Measurements from ENCODE around the gene NKD2. TPM values are rescaled to one million over a fixed set of nuclear protein-coding genes. Genes with fewer than 3 reads are reported as not detected.

NKD2 gene
- polyA plus RNA-seq, 1 of the 3 experiments (the other 2 are of a cell fraction), result not detected

DNA sequence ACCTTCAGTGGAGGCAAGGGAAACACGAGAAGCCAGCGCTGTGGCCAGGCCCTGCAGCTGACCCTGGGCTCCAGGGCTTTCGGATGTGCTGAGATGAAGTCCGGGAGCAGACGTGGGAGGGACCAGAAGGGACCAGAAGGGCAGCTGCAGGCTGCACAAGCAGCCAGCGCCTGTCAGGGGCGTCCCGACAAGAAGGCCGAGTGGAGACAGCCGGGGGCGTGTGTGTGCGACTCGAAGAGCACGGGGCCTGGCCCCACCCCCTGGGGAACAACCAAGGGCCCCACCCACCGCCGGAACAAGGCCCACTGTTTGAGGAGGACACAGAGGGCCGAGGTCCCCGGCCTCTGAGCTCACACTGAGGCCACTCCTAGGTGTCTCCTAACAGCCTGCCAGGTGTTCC lies 71.8 kb downstream of the NKD2 start:
- Histone ChIP-seq H3K27ac (ENCODE audit: low read depth in 2 of 2, low read length in 1 of 2) (no peak overlapping the region), H4K20me1 (ENCODE audit: insufficient read depth) (no peaks in the 10 kb centered on the region), H3K79me2 (ENCODE audit: insufficient read depth) (no peaks in the 10 kb centered on the region), H3K27me3 (ENCODE audit: insufficient read depth) (no peaks in the 10 kb centered on the region), H3K4me2 (no peak overlapping the region), H3K4me3 (ENCODE audit: low read depth in 2 of 2, low read length in 1 of 2) (no peak overlapping the region), H3F3A (replicated peaks; ENCODE audit: insufficient read depth) (no peaks in the 10 kb centered on the region), H3K9me2 (no peaks in the 10 kb centered on the region), H3K36me3 (replicated peaks in 1 of 2; ENCODE audit: control insufficient read depth in 1 of 2, insufficient read depth in 2 of 2, low read length in 1 of 2) (no peaks in the 10 kb centered on the region), H3K9ac (no peak overlapping the region), H2AFZ (ENCODE audit: low read depth) (no peak overlapping the region), H3K9me3 (no peaks in the 10 kb centered on the region), H3K4me1 (ENCODE audit: control insufficient read depth in 1 of 2, insufficient read depth in 2 of 2, low read depth in 1 of 2, low read length in 1 of 2) (no peaks in the 10 kb centered on the region)
- ChIA-PET POLR2A (no interaction called here), CTCF (no interaction called here)
- WGBS (ENCODE audit: low lambda C conversion rate), result 81% methylated on average over 6 of the region's 18 CpGs
- TF ChIP-seq RFX5 (IDR thresholded peaks at IDR 0.05; ENCODE audit: low read length) (no peak), MEF2A (IDR thresholded peaks at IDR 0.05; ENCODE audit: borderline replicate concordance, low read depth) (no peak), TCF12 (IDR thresholded peaks at IDR 0.05) (no peak), NRF1 (IDR thresholded peaks at IDR 0.05; ENCODE audit: low read depth, low read length) (no peak), RAD21 (IDR thresholded peaks at IDR 0.05; ENCODE audit: low read length) (no peak), SMC3 (IDR thresholded peaks at IDR 0.05; ENCODE audit: low read depth, low read length) (no peak), FOSL2 (IDR thresholded peaks at IDR 0.05; ENCODE audit: borderline replicate concordance, low read depth) (no peak), FOXM1 (IDR thresholded peaks at IDR 0.05; ENCODE audit: low read depth) (no peak), GATA2 (CRISPR knock-in tag; IDR thresholded peaks at IDR 0.05) (no peak), YY1 (IDR thresholded peaks at IDR 0.05; ENCODE audit: low read depth) (no peak), IRF3 (IDR thresholded peaks at IDR 0.05; ENCODE audit: low read depth, low read length) (no peak)
- TF ChIP-seq, protein P1, sequence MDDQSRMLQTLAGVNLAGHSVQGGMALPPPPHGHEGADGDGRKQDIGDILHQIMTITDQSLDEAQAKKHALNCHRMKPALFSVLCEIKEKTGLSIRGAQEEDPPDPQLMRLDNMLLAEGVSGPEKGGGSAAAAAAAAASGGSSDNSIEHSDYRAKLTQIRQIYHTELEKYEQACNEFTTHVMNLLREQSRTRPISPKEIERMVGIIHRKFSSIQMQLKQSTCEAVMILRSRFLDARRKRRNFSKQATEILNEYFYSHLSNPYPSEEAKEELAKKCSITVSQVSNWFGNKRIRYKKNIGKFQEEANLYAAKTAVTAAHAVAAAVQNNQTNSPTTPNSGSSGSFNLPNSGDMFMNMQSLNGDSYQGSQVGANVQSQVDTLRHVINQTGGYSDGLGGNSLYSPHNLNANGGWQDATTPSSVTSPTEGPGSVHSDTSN (IDR thresholded peaks at IDR 0.05), result no peak
- TF ChIP-seq, protein P2, sequence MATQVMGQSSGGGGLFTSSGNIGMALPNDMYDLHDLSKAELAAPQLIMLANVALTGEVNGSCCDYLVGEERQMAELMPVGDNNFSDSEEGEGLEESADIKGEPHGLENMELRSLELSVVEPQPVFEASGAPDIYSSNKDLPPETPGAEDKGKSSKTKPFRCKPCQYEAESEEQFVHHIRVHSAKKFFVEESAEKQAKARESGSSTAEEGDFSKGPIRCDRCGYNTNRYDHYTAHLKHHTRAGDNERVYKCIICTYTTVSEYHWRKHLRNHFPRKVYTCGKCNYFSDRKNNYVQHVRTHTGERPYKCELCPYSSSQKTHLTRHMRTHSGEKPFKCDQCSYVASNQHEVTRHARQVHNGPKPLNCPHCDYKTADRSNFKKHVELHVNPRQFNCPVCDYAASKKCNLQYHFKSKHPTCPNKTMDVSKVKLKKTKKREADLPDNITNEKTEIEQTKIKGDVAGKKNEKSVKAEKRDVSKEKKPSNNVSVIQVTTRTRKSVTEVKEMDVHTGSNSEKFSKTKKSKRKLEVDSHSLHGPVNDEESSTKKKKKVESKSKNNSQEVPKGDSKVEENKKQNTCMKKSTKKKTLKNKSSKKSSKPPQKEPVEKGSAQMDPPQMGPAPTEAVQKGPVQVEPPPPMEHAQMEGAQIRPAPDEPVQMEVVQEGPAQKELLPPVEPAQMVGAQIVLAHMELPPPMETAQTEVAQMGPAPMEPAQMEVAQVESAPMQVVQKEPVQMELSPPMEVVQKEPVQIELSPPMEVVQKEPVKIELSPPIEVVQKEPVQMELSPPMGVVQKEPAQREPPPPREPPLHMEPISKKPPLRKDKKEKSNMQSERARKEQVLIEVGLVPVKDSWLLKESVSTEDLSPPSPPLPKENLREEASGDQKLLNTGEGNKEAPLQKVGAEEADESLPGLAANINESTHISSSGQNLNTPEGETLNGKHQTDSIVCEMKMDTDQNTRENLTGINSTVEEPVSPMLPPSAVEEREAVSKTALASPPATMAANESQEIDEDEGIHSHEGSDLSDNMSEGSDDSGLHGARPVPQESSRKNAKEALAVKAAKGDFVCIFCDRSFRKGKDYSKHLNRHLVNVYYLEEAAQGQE (IDR thresholded peaks at IDR 0.05; ENCODE audit: low read depth, low read length), result no peak
- DNase-seq, result no peak

DNA sequence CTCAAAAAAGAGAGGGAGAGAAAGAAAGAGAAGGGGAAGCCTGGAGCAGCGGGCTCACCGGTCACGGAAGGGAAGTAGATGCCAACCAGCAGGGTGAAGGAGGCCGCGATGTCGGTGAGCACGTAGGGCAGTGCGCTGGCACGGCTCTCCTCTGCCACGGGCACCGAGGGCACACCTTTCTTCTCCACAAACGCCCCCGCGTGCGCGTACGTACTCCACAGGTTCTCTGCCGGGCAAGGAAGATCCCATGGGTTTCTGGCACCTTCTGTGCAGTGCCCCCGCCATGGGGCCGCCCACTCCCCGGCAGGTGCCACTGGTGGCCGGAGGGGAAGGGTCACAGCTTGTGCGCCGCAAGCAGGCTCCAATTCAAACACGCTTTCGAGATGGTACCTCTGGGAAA lies 72.9 kb downstream of the NKD2 start:
- POLR2A ChIA-PET, result no interaction called here
- no peaks in the 10 kb centered on the region for H3K9me3 ChIP-seq

More for the DNA sequence above, 72.9 kb downstream of the NKD2 start:
- no peak overlapping the region for H3K27ac ChIP-seq (ENCODE audit: low read depth in 2 of 2, low read length in 1 of 2)
- H2AFZ ChIP-seq (ENCODE audit: low read depth), result no peak overlapping the region
- no peak for TF ChIP-seq RAD21 (IDR thresholded peaks at IDR 0.05; ENCODE audit: low read length)
- TF ChIP-seq IRF3 (IDR thresholded peaks at IDR 0.05; ENCODE audit: low read depth, low read length), result no peak
- TF ChIP-seq POLR2AphosphoS5 (IDR thresholded peaks at IDR 0.05; ENCODE audit: low read depth, low read length), result no peak
- no peak for TF ChIP-seq RCOR1 (IDR thresholded peaks at IDR 0.05; ENCODE audit: low read length)
- TF ChIP-seq TCF12 (IDR thresholded peaks at IDR 0.05), result no peak
- TF ChIP-seq FOXJ3 (CRISPR knock-in tag; IDR thresholded peaks at IDR 0.05), result no peak
- TF ChIP-seq TEAD4 (IDR thresholded peaks at IDR 0.05; ENCODE audit: borderline replicate concordance, insufficient read depth), result no peak
- TF ChIP-seq YY1 (IDR thresholded peaks at IDR 0.05; ENCODE audit: low read depth), result no peak
- TF ChIP-seq GABPA (IDR thresholded peaks at IDR 0.05; ENCODE audit: low read depth), result no peak
- TF ChIP-seq MEF2A (IDR thresholded peaks at IDR 0.05; ENCODE audit: borderline replicate concordance, low read depth), result no peak
- TF ChIP-seq SMC3 (IDR thresholded peaks at IDR 0.05; ENCODE audit: low read depth, low read length), result no peak
- no peak for TF ChIP-seq FOXM1 (IDR thresholded peaks at IDR 0.05; ENCODE audit: low read depth)
- no peak overlapping the region for H3K4me3 ChIP-seq (ENCODE audit: low read depth in 2 of 2, low read length in 1 of 2)
- no peaks in the 10 kb centered on the region for H3K79me2 ChIP-seq (ENCODE audit: insufficient read depth)
- CTCF ChIA-PET, result interaction anchor here (1.0 kb wide), 1 partner anchor 86 kb away, joined by 3 read pairs; no protein-coding TSS in a partner anchor
- no peak for DNase-seq
- no peak overlapping the region for H3K9ac ChIP-seq
- no peak overlapping the region for H3K4me2 ChIP-seq
- no peaks in the 10 kb centered on the region for H3K27me3 ChIP-seq (ENCODE audit: insufficient read depth)
- H4K20me1 ChIP-seq (ENCODE audit: insufficient read depth), result no peaks in the 10 kb centered on the region
- H3F3A ChIP-seq (replicated peaks; ENCODE audit: insufficient read depth), result no peaks in the 10 kb centered on the region
- H3K9me2 ChIP-seq, result no peaks in the 10 kb centered on the region
- WGBS (ENCODE audit: low lambda C conversion rate), result 89% methylated on average over 8 of the region's 26 CpGs
- no peaks in the 10 kb centered on the region for H3K4me1 ChIP-seq (ENCODE audit: control insufficient read depth in 1 of 2, insufficient read depth in 2 of 2, low read depth in 1 of 2, low read length in 1 of 2)
- H3K36me3 ChIP-seq (replicated peaks in 1 of 2; ENCODE audit: control insufficient read depth in 1 of 2, insufficient read depth in 2 of 2, low read length in 1 of 2), result no peaks in the 10 kb centered on the region
